Stimulated activated CD8-positive, alpha-beta memory T cell treated with anti-CD3 and anti-CD28 coated beads, Interleukin-7, amount 100 ng/mL, for 48 hours (primary cell): ENCODE results near the gene OSR1.
A peak's percentile ranks its signal among the peaks of the same experiment; 100 is the strongest.

Experiments
- DNase-seq, 2 donors: peaks; one replicate each; pipeline ENCODE4 v3.0.0-alpha.2; 2020; ENCODE audit warnings: low read depth in 1 of 2; ENCODE audit errors: extremely low read depth in 1 of 2

The OSR1 gene

GRCh38 chr2:19359456-19359855 is 1.0 kb upstream of the OSR1 start:
- no peak for DNase-seq

- no peak for DNase-seq
Observed at GRCh38 chr2:19359021-19359357, 566 bp upstream of the OSR1 start.

GRCh38 chr2:19357402-19358241 is 801 bp downstream of the OSR1 start:
- no peak for DNase-seq

GRCh38 chr2:19356545-19357401 is 1.6 kb downstream of the OSR1 start:
- no peak for DNase-seq

- no peak for DNase-seq
Observed at GRCh38 chr2:19355931-19356544, 2.4 kb downstream of the OSR1 start.

GRCh38 chr2:19355416-19355821 is 3.0 kb downstream of the OSR1 start:
- no peak for DNase-seq

GRCh38 chr2:19355014-19355405 is 3.4 kb downstream of the OSR1 start:
- no peak for DNase-seq

GRCh38 chr2:19353721-19354050 is 4.7 kb downstream of the OSR1 start:
- DNase-seq = no peak

GRCh38 chr2:19352946-19353720 is 5.3 kb downstream of the OSR1 start:
- no peak for DNase-seq

- no peak for DNase-seq
Observed at GRCh38 chr2:19351899-19352697, 6.3 kb downstream of the OSR1 start.

- DNase-seq = no peak
Observed at GRCh38 chr2:19351499-19351898, 6.9 kb downstream of the OSR1 start.

GRCh38 chr2:19350678-19351401 is 7.6 kb downstream of the OSR1 start:
- DNase-seq = no peak

GRCh38 chr2:19349911-19350677 is 8.3 kb downstream of the OSR1 start:
- peak in 1 of 2 donors; percentile 21 for DNase-seq

- no peak for DNase-seq
Observed at GRCh38 chr2:19348692-19349091, 9.7 kb downstream of the OSR1 start.

GRCh38 chr2:19347619-19348562 is 10.5 kb downstream of the OSR1 start:
- peak; percentile 89 to 91 for DNase-seq

- no peak for DNase-seq
Observed at GRCh38 chr2:19346983-19347618, 11.3 kb downstream of the OSR1 start.

GRCh38 chr2:19337742-19338141 is 20.7 kb downstream of the OSR1 start:
- DNase-seq = no peak
